Bronchial epithelial cell (primary cell): ENCODE measurements around the gene PCSK2. TPM values are rescaled to one million over a fixed set of nuclear protein-coding genes. Genes with fewer than 3 reads are reported as not detected.

Source experiments
- DNase-seq: peaks from one replicate; pipeline ENCODE4 v3.0.0-alpha.2; 2010; ENCODE audit warnings: low read depth
- FAIRE-seq: peaks from 2 replicates; lab custom pipeline; 2011; peaks lifted over from hg19 to GRCh38; lab: Jason Lieb, UNC
- H3K27me3 ChIP-seq: 2 replicates; pipeline ENCODE4 v1.5.1; 2011; ENCODE audit warnings: low read length; ENCODE audit not compliant: control insufficient read depth, insufficient read depth
- H3K36me3 ChIP-seq: 2 replicates; pipeline ENCODE4 v1.5.1; 2011; ENCODE audit warnings: low read length; ENCODE audit not compliant: control insufficient read depth, insufficient read depth
- H3K4me3 ChIP-seq: 2 replicates; pipeline ENCODE4 v1.5.1; 2011; ENCODE audit warnings: mild to moderate bottlenecking, low read depth, low read length, control low read depth
- total RNA-seq: library from RNA; depleted of rRNA; stranded (reverse); fragments of >200 nt; gene quantifications from 2 replicates; pipeline ENCODE4 v1.2.1, GENCODE V29; 2014
- TF ChIP-seq, protein P1 (sequence below): IDR thresholded peaks from 2 replicates; pipeline ENCODE4 v1.5.1; 2011; ENCODE audit warnings: mild to moderate bottlenecking, moderate library complexity, low read length, control low read depth, inconsistent platforms; ENCODE audit not compliant: insufficient read depth, severe bottlenecking

PCSK2 gene
- total RNA-seq, 1 donor from 2014 or later = not detected

DNA sequence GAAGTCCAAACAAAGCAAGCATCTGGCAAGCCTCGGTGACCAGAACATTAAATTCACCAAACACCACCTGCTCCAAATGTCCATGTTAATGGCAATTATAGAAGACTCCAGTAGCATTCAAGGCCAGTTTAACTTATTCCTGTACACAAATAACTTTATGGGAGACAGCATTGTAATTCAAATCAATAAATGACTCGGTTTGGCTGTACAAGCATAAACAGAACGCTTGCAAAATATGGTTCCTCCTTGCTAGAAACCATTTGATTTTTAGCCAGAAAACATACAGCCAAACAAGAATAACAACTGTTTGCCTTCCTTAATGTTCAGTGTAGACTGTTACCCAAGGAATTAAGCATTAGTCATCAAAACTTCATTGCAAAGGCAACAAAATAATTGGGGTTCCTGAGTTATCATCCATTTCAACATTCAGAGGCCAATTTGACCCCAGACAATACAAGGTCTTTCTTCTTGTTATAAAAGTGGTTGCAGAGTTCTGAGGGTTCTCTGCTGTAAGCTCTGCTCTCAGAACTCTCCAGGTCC, 179.3 kb downstream of the PCSK2 start:
- H3K27me3 ChIP-seq = no peaks in the 10 kb centered on the region
- TF ChIP-seq, protein P1, sequence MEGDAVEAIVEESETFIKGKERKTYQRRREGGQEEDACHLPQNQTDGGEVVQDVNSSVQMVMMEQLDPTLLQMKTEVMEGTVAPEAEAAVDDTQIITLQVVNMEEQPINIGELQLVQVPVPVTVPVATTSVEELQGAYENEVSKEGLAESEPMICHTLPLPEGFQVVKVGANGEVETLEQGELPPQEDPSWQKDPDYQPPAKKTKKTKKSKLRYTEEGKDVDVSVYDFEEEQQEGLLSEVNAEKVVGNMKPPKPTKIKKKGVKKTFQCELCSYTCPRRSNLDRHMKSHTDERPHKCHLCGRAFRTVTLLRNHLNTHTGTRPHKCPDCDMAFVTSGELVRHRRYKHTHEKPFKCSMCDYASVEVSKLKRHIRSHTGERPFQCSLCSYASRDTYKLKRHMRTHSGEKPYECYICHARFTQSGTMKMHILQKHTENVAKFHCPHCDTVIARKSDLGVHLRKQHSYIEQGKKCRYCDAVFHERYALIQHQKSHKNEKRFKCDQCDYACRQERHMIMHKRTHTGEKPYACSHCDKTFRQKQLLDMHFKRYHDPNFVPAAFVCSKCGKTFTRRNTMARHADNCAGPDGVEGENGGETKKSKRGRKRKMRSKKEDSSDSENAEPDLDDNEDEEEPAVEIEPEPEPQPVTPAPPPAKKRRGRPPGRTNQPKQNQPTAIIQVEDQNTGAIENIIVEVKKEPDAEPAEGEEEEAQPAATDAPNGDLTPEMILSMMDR = no peak

GRCh38 chr20:17407550-17407949, 180.7 kb downstream of the PCSK2 start:
- Histone ChIP-seq H3K4me3 (no peak overlapping the region), H3K27me3 (no peaks in the 10 kb centered on the region), H3K36me3 (no peaks in the 10 kb centered on the region)
- TF ChIP-seq, protein P1 = no peak
- FAIRE-seq (no peak), DNase-seq (no peak)

More for the DNA sequence above, 179.3 kb downstream of the PCSK2 start:
- FAIRE-seq = no peak
- no peak overlapping the region for H3K4me3 ChIP-seq
- no peak for DNase-seq
- no peaks in the 10 kb centered on the region for H3K36me3 ChIP-seq

DNA sequence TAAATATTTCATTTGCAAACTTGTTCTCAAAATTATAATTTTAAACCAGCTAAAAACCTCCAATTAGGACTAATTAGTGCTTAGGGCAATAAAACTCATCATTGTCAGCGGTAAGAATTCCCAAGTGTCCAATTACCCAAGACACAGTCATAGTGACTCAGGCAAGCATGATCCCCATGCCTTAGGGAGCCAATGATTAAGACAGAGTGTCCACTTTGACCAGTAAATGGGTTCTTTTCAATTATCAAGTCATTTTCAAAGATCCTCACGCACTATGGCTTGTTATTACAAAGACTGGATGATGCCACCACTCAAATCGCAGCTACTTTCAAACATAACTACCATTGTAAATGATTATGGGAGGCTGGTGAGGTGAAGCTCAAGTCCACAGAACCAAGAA, 190.4 kb downstream of the PCSK2 start:
- H3K36me3 ChIP-seq = no peaks in the 10 kb centered on the region
- H3K27me3 ChIP-seq = no peaks in the 10 kb centered on the region
- TF ChIP-seq, protein P1 = no peak
- FAIRE-seq (no peak), DNase-seq (no peak)
- H3K4me3 ChIP-seq = no peak overlapping the region

GRCh38 chr20:17418737-17419136, 191.9 kb downstream of the PCSK2 start:
- H3K4me3 ChIP-seq = no peak overlapping the region
- TF ChIP-seq, protein P1 = no peak
- H3K36me3 ChIP-seq = no peaks in the 10 kb centered on the region
- DNase-seq = no peak
- no peaks in the 10 kb centered on the region for H3K27me3 ChIP-seq
- FAIRE-seq = no peak

DNA sequence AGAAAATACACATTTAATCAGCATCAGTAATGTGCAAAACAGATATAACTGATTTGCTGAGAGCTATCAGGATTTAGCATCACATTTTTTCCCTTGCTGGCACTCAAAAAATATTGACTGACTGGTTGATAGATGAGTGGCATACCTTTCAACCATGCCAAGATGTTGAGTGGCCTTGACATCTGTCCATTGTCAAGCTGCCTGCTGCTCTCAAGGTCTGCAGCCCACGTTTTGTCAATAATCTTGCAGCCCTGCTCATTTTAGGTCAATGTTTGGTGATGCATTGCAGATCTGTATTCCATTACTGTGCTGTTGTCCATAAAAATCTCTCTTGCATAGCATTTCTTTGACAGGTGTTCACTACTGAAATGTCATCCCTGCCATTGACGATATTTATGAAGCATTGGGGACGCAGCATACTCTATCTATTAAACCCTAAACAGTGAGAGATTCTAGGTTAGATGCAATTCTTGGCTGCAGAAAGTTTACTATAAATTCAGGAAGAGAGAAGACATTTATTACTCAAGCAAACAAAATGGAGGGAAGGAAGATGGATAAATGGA, 192.7 kb downstream of the PCSK2 start:
- Histone ChIP-seq H3K36me3 (no peaks in the 10 kb centered on the region), H3K4me3 (no peak overlapping the region), H3K27me3 (no peaks in the 10 kb centered on the region)
- FAIRE-seq (no peak), DNase-seq (no peak)
- TF ChIP-seq, protein P1 = no peak

DNA sequence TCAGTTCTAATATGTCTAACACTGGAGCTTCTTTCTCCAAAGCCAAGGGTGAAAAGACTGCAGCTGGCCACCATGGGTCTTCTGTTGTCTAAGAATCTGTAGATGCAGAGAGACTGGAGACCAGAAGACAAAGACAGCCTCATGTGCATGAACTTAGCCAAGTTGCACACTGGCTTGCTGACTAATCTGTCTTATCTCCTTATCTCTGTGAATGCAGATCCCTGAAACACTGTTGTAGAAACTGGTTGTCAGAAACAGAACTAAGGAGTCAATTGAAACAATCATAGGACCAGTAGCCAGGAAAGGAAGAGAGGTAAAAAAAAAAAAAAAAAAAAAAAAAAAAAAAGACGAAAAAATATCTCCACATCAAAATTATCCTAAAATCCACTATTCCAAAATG, 194.7 kb downstream of the PCSK2 start:
- DNase-seq (no peak), FAIRE-seq (no peak)
- TF ChIP-seq, protein P1 = no peak
- H3K36me3 ChIP-seq = no peaks in the 10 kb centered on the region
- H3K27me3 ChIP-seq = no peaks in the 10 kb centered on the region
- no peak overlapping the region for H3K4me3 ChIP-seq
